GM21526 (cell line): Measurements from ENCODE around the gene EPSTI1.
"Not testable (repeated sequence)": the region's sequence is repeated elsewhere in the genome, so short reads cannot be mapped to it uniquely, and the experiment has no call there.

Source experiments
- ATAC-seq: cut with Tn5 transposase; IDR thresholded peaks from one replicate; pipeline ENCODE4 v1.9.1; 2021; ENCODE audit warnings: moderate library complexity; ENCODE audit not compliant: unreplicated experiment, low FRiP score

The EPSTI1 gene

DNA sequence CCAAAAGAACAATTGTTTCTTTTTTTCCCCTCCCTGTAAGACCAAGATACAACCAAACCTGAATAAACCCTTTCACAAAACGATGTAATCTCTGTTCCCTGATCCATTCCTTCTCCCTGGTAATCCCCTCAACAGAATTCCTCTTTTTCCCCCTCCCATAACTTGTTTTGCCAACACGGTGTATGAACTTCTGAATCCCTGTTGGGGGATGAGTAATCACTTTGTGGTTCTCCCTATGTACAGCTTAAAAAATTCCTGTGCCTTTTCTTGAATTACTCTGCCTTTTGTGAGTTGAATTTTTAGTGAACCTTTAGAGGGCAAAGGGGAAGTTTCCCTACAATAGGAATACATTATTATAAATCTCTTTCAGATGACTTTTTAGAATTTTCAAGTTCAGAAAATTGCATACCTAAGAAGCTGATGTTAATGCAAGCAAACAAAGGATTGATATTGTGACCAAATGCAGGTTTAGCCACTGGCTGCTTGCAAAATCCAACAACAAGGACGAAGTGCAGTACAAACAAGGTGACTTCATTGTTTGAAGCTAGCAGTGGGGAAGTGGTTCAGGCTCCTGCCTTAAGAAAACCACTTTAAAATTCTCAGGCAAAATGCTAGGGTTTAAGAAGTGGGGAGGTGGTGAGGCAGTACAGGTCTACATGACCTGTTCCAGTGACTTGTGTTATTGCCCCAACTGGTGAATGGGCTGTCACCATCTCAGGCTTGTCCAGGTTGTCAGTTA is 15.0 kb upstream of the EPSTI1 start:
- ATAC-seq, result no peak

DNA sequence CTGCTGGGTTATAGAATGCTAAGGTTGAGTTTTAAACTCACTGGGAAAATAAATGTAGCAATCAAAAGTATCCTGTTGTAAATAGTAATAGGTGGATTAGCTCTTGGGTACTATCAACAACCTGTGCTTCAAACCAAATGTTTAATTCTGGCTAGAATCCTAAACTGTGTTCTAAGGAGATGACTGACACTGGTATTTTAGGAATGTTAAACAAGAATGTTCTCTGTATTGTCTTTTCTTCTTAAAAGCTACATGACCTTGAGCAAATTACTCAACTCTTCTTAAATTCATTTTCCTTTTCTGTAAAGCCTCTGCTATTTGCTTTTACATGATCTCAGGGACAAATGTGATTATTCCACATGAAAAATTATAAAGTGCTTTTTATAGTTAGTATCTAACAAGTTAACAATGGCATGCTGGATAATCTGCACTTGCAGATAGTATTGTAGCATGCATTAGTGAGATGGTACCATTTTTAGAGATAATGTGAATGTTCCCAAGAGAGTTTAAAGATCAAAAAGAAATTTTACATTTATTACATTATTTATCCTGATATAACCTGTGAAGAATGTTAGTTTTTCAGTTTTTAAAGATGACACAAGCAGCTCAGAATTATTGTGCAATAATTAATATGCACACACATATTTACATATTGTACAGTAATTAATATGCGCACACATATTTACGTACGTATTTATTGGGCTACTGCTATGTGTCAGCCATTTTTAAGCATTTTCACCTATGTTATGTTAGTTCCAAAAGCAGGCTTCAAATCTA is 13.6 kb upstream of the EPSTI1 start:
- ATAC-seq, result no peak

DNA sequence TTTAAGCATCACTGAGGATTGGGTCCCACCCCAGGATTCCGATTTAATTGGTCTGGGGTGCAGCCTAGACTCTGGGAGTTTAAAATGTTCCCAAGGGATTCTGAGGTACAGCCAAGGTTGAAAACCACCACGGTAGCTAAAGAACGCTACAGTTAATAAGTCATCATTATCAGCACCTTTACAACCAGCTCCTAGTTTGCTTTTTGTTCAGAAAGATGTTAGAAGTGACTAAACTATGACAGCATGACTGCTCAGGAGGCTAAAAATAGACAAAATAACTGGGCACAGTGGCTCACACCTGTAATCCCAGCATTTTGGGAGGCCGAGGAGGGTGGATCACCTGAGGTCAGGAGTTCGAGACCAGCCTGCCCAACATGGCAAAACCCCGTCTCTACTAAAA is 11.7 kb upstream of the EPSTI1 start:
- ATAC-seq, result no peak

DNA sequence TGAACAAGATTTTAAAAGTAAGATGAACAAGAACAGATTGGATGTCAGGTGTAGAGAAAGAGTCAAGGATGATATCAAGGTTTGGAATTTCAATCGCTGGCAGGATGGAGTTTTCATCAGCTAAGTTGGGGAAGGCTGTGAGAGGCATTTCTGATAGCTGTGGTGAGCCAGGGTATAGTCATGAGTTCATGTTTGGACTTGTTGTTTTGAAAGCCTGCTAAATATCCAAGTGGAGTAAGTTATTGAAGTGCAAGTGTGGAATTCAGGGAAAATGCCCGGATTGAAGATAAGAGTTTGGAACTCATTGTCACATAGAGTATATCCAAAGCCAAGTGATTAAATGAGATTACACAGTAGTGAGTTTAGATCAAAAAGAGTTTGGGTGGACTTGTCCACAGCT is 11.0 kb upstream of the EPSTI1 start:
- no peak for ATAC-seq

DNA sequence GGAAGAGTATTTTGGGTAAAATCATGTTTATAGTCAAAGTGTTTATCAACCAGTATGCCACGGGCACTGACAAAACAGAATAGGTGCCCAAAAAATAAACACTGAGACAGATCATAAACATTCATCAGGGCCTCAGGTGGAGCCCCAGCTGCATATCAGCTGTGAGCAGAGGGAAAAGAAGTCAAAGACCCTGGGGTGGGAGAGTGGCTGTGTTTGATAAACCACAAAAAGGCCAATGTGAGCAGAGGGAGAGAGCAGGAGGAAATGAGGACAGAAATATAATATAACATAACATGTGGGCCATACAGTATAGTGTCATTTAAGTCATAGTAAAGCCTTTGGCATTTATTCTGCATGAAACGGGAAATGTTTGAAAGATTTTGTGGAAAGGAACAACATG is 10.0 kb upstream of the EPSTI1 start:
- ATAC-seq, result no peak

DNA sequence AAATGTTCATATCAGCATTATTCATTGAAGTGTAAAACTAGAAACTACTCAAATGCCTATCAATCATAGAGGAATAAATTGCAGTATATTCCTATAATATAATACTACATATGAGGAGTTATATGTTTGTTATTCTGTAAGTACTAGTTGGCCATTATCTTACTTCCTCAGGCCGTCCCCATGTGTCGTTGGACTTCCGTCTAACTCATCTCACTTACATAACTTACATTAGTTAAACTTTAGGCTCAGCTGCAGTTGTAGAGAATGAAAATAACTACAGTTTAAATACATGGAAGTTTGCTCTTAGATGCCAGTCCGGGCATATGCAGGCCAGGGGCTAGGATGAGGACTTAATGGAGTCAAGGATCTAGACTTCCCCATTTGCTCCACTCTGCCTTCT is 8.6 kb upstream of the EPSTI1 start:
- no peak for ATAC-seq

DNA sequence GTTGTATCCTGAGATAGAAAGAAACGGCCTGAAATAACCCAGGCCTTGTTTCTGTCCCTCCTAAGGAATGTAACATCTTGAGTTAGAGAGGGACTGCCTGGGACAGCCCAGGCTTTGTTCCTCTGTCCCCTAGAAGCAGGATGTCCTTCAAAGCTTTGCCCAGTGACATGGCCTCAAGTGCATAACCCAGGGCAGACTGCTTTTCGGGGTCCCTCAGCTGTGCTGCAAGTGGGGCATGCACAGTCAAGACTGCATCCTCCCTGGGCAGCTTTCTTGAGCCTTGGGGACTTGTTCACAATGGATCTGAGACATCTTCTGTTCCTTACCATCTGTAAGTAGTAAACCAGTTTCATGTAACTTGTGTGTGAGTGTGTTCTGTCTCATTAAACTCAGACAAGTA is 7.5 kb upstream of the EPSTI1 start:
- ATAC-seq, result no peak

DNA sequence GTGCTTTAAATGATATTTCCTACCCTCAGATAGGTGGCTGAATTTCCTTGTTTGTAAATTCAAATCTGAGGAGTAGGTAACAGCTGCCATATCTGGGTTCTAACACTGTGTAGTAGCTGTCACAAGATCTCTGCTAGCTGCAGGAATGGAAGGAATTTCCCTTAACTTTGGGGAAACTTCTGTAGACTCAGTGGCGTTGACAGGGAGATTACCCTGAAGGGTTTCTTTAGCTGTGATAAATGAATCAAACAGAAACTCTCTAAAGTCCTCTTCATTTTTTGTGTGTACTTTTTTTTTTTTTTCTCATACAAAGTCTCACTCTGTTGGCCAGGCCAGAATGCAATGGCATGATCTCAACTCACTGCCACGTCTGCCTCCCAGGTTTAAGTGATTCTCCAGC is 5.3 kb upstream of the EPSTI1 start:
- ATAC-seq, result no peak

DNA sequence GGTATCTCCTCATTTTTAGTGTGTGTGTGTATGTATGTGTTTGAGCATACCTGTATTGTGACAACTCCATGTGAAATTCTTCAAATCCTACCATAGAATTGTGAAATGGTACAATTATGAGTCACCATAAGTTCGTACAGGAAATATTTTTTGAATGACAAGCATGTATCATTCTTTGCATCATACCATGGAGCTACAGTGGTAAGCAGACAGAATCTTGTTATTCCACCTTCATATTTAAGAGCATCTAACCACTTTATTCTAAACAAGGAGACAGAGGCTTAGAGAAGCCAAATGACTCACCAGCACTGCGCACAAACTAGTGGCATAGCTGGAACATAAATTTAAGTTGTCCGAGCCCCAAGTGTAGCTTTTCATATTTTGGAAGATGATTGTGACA is 4.5 kb upstream of the EPSTI1 start:
- ATAC-seq, result no peak

DNA sequence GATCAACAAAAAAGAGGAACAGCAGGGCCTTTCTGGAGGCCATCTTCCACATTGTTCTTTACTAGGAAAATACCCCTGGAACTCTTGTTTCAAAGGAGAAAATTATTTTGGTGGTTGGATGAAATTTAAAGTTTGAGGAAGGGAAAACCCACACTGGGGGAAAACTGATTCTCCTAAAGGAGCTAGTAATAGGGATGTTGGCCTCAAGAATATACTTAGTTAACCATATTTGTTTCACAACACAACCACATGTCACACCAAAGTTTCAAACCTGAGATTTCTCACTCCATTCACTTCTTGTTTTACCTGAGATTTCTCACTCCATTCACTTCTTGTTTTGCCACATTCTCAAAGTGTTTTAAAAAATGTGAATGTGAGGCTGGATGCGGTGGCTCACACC is 2.8 kb upstream of the EPSTI1 start:
- ATAC-seq, result no peak

DNA sequence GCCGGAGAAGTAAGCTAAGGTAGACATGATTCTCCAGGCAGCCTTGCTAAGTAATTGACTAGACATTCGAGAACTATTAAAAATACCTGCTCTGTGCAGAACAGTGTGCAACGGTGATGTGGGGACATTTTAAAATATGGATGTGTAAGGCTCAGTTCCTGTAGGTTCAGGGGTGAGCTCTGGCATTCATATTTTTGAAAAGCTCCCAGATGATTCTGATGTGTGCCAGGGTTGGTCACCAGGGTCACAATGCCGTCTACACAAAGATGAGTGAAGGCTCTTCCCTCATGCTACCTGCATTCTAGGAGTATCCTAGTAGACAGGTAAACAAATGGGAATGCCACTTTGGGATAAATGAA is 702 bp upstream of the EPSTI1 start:
- peak; percentile 23 for ATAC-seq

DNA sequence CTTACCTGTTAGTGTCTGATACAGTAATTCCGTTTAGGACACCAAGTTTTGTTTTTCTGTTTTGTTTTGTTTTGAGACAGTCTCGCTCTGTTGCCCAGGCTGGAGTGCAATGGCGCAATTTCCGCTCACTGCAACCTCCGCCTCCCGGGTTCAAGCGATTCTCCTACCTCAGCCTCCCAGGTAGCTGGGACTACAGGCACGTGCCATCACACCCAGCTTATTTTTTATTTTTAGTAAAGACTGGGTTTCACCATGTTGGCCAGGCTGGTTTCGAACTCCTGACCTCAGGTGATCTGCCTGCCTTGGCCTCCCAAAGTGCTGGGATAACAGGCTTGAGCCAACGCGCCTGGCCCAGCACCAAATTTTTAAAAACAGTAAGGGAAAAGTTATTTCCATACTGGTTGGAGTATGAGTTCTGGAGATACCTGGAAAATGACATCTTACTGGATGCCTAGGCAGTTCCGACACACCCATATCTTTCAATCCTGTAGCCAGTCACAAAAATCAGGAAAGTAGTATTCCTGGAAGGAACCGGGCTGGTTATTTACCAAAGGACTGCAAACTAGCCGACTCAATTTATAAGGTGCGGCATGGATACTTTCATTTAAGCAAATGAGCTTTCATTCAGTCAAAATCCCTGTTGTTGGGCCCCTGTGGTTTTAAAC is 676 bp downstream of the EPSTI1 start:
- ATAC-seq, result not testable (repeated sequence)

DNA sequence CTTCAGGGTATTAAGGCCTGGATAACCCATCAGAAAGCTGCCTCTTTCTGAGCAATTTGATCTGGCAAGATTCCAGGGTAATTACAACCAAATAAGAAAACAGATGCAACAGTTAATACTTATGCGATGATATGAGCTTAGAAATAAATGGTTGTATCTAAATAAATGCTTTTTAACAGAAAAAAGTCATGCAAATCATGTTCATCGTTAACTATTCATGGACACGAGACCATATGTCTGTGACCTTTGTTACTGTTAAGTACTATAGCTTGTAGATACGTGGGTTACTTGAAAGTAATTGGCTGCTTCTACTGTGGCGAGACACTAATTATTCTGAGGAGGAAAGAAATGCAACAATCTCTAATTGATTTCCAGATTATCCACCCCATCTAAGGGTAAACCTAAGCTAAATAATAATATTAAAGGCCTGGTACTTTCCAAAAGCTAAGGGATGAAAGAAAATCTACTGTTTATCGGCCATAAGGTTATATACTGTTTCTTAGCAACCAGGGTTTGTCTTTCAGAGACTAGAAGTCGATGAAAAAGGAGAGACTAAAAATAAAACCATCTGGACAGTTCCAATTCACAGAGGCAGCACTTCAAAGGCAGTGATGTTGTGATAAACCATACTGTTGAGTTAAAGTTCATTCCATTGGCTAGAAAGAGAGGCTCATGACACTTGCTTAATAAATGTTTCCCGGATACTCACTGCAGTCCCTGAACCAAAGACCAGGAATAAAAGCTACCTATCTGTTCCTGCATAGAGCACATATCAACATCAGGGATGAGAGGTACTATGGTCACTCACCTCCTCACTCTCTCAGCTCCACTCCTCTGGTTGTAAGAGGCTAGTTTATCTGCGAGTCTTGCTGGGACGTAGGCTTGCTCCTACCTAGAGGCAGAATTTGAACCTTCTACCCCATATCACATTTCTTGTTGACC is 1.5 kb downstream of the EPSTI1 start:
- ATAC-seq, result no peak

DNA sequence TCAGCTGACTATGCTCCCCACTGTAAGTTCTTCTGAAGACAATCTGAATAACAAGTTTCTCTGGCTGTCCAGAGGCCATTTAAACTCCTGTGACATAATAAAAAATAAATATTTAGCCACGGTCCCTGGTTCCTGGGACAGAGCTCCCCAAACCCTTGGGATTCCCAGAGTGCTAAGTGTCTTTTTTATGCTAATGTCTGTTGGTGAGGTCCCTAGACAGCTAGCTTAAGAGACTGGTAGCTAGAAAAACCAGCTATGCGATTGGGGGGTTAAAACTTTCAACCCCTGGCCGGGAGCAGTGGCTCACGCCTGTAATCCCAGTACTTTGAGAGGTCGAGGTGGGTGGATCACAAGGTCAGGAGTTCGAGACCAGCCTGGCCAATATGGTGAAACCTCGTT is 5.9 kb downstream of the EPSTI1 start:
- no peak for ATAC-seq

DNA sequence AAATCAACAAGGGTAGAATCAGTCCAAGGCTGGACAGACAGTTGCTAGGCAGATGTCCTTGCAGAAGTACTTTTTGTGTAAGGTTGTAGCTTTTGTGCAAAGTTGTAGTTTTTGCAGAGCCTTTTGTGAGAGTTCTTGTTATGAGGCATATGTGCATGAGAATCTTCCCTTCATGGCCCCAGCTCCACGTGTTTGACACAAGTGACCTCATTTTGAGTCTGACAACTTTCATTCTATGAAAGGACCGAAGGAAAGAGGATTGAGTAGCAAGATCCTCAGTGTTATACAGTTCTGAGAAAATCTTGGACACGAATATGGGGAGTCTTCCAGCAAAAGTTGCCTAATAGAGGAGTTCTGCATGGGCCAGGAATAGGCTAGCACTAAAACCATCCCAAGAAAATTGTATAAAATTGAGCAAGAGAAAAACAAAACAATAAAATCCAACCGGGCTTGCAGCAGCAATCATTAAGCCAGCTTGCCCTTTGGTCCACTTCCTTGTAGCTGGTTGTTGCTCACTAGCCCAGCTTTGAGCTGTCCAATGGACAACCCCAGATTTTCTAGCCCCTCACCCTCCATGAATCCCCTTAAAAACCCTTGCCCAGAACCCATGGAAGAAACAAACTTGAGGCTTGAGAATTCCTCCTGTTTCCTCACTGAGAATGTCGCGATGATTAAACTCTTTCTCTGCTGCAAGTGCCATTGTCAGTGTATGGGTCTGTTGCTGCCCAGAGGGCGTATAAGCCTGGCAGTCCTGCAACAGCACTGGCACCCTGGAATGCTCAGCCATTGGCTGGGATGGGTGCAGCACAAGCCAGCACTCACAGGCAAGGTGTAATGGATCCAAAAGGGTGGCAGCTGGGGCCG is 6.5 kb downstream of the EPSTI1 start:
- no peak for ATAC-seq

DNA sequence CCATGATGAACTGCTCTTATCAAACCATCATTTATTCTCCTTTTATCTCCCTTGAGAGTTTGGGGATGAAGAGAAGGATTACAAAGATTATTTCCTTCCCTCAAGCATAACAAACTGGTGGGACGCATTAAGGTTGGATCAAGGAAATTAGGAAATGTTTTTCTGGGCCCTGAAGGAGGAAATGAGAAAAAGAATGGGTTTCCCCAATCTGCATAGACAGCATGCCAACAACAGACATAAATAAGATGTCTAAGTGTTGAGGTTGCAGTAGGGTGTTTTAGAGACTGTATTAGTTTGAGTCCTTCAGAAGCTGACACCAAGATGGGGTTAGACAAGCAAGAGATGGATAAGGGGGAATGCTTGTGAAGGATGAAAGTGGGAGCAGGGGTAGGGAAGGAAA is 7.3 kb downstream of the EPSTI1 start:
- no peak for ATAC-seq

DNA sequence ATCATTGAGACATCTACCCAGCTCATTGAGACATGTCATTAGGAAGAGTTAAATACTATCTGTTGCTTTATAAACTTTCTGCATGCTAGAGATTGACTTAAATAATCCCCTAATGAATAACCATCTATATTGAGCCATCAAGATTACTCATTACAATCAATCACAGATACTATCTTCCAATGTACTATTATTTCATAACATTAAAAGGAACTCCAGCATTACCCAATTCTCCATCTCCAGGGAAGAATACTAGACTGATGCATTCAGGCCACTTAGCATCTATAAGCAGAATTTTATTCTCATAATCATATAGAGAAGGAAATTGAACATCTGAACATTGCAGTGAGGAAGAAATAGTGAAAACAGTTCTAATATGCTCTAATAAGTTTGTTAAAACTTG is 8.0 kb downstream of the EPSTI1 start:
- no peak for ATAC-seq

DNA sequence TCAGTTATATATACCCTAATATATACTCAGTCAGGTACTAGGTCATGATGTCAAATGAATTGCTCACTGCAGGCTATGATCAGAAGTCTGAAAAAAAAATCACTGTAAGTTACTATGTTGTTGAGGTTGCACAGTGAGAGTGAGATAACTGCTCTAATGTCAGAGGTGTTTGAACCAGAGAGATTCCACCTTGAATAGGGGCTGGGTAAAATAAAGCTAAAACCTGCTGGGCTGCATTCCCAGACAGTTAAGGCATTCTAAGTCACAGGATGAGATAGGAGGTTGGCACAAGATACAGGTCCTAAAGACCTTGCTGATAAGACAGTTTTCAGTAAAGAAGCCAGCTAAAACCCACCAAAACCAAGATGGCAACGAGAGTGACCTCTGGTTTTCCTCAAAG is 10.2 kb downstream of the EPSTI1 start:
- no peak for ATAC-seq

DNA sequence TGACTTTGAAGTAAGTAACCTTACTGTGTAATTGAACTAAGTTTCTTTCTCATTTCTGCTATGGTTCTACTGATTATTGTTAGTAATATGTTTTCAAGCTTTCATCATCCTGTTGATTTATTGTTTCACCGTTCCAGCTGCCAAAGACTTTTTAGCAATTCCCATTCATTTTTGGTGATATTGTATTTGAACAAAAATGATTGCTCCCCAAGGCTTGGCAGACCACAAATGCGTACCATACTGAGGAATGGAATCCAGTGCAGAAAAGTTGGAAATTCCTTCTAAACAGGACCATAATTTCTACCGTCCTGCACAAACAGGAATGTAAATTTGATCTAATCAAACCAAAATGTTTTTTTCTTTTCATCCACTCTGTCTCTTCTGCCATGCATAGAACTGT is 10.7 kb downstream of the EPSTI1 start:
- no peak for ATAC-seq

DNA sequence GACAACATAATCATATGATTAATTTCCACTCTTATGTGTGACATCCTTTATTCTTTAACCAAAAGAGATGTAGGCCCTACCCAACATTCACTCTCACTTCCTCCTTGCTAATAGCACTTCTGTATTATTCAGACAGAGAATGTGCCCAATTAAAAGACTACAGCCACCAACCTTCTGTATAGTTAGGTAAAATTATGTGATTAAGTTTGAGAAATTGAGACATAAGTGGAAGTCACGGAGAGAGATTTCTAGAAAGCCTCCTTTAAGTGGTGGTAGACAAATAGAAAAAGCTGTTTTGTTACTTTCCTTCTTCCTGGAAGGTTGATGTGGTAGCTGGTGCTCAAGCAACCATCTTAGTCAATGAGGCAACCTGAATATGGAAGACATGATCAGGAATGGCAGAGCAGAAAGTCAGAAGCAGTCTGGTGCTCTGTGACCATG is 14.8 kb downstream of the EPSTI1 start:
- ATAC-seq, result no peak
